Activated T-helper 1 cell treated with Interleukin-2 at 50 U/mL for 16 hours (primary cell): ENCODE results near the gene FBXO38.

Experiments used
- DNase-seq: peaks from one replicate; pipeline ENCODE4 v3.0.0-alpha.2; 2020; ENCODE audit warnings: low read depth

Gene FBXO38

DNA sequence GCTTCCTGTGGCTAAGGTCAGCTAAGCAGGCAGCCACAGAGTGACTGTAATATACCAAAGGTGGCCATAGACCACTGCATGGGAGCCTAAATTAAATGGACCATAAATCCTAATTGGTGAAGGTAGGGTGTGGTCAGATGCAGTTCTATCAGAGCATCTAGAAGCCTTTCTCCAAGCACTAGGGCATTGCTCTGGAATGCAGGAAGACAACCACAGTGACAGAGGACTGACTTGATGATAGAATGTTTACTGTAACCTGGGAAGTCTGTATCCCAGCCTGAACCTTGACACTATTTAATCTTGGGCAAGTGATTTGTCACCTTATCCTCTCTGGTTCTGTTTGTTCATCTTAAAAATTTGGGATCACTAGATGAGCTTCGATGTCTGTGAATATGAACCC lies 2.3 kb downstream of the FBXO38 start:
- DNase-seq: no peak

DNA sequence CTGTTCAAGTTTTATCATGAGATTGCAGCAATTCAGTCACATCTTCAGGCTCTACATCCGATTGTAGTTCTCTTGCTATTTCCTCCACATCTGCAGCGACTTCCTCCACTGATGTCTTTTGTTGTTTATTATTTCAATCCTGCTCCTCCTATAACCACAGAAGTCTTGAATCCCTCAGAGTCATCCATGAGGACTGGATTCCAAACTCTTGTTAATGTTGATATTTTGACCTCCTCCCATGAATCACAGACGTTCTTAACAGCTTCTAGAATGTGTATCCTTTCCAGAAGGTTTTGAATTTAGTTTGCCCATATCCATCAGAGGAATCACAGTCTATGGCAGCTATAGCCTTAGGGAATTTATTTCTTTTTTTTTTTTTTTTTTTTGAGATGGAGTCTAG lies 3.6 kb downstream of the FBXO38 start:
- no peak for DNase-seq

DNA sequence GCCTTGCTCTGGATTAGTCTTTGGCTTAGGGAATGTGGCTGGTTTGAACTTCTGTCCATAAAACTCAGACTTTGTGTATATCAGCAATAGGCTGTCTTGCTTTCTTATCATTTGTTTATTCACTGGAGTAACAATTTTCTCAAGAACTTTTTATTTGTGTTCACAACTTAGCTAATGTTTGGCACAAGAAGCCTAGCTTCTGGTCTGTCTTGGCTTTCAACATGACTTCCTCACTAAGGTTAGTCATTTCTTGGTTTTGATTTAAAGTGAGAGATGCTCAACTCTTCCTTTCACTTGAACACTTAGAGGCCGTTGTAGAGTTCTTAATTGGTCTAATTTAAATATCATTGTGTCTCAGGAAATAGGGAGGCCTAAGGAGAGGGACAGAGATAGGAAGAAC lies 4.9 kb downstream of the FBXO38 start:
- DNase-seq: no peak

DNA sequence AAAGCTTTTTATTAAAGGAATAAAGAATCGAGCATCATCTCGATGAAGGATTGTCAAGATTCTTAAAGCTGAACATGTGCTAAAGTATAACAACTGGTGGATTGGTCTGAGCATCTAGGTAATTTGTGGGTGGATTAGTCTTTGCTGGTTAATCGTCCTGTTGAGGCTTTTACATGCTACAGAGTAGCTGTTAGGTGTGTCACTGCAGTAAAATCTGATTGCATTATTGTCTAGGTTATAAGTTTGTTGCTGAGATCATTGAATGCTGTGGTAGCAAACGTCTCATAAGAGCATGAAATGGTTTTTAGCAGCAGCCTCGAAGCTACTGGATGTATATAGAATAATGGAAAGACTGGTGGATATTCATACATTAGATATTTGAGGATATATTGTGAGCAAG lies 7.2 kb downstream of the FBXO38 start:
- no peak for DNase-seq

- DNase-seq: no peak
These were observed 7.7 kb downstream of the FBXO38 start for GRCh38 chr5:148391422-148391821.

DNA sequence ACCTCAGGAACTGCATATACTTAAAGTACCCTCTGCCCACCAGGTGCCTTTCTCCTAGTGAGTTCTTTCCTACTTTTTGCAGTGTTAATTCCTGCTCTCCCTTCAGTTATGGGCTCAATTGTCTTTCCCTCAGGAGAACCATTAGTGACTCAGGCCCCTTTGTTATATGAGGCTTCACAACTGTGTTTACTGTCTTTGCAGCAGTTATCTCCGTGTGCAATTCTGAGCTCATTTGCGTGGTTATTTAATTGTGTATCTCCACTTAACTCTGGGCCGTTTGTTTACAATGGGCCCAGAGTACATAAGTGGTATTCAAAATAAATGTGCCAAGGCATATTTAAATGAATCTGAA lies 9.6 kb downstream of the FBXO38 start:
- DNase-seq: no peak

GRCh38 chr5:148394587-148395019 lies 10.8 kb downstream of the FBXO38 start:
- no peak for DNase-seq

- DNase-seq: no peak
These were observed 11.3 kb downstream of the FBXO38 start for GRCh38 chr5:148395031-148395430.

- no peak for DNase-seq
These were observed 14.3 kb downstream of the FBXO38 start for GRCh38 chr5:148397968-148398595.

- DNase-seq: no peak
These were observed 15.0 kb downstream of the FBXO38 start for GRCh38 chr5:148398698-148399121.

DNA sequence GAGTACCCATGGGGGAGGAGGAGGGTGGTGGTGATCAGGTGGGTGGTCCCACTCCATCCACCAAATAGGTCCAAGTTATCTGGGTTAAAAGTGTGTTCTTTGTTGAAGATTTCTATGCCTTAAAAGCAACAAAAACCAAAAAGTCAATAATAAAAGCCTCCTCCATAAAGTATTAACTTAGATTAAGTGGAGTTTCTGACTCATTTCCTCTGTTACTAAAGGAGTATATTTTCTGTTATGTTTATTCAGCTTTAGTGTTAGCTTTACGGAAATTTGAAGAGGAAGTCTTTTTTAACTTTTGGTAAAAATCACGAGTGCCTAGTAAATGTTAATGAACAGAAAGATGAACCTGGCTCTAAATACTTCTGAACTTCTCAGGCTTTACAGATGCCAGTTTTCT lies 17.8 kb downstream of the FBXO38 start:
- no peak for DNase-seq

DNA sequence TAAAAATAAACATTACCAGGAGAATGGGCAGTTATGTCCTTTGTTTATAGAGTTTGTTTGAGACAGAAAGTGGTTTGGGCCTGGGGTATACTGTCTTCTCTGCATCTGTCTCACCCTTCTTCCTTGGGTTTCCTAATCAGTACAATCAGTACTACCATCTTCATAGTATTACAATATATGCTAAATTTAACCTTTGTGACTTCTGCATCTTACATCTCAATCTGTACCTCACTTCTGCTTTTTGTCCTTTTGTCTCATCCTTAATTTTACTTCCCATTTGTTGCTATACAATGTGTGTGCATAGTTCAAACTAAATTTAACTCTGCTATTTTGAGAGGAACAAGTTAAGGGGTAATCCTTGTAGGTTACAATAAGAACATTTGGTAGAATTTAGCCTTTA lies 19.6 kb downstream of the FBXO38 start:
- DNase-seq: no peak

DNA sequence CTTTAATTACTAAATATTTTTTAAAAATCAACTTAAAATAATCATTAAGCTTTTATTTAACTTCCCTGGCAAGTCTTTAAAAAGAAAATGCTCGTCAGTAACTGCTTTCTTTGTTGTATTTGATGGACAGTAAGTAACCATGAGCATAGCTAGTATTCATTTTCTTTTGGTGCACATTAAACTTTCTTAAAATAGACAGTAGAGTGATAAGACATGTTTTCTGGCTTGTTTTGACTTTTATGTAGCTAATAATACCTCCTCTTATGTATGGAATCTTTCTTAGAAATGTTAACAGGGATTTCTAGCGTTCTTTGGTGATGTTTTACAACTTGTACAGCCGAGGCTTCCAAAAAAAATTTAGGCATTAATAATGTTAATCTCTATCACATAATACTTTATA lies 22.6 kb downstream of the FBXO38 start:
- DNase-seq: no peak

DNA sequence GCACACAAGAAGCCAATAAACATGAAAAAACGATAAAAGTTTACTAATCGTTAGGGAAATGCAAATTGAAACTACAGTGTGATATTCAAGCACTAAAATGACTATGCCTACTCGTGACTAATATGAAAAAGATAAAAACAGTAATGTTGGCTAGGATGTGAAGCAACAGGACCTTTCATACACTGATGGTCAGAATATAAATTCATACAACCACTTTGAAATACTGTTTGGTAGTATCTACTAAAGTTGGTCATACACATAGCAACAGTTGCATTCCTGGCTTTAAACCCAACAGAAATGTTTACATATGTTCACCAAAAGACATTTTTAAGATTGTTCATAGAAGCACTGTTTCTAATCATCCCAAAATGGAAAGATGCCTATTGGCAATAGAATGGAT lies 24.3 kb downstream of the FBXO38 start:
- no peak for DNase-seq

DNA sequence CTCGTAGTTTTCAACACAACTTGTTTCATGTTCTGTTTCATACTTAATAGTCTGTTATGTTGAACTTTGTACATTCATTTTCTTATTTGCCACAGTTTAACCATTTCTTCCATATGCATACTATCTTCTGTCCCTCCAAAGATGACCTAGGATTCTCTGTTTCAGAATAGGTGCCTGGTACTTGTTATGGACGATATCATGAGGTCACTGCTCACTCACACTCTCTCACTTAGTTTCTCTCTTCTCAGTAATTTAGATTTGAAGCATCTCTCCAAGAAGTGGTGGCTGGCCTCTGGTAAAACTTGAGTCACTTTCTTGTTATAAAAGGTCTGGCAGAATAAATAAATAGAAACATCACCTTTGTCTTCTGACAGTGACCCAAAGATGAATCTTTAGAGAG lies 28.4 kb downstream of the FBXO38 start:
- no peak for DNase-seq

GRCh38 chr5:148414833-148415232 lies 31.1 kb downstream of the FBXO38 start:
- DNase-seq: no peak

GRCh38 chr5:148416416-148416815 lies 32.7 kb downstream of the FBXO38 start:
- DNase-seq: no peak

- no peak for DNase-seq
These were observed 33.2 kb downstream of the FBXO38 start for GRCh38 chr5:148416921-148417320.

DNA sequence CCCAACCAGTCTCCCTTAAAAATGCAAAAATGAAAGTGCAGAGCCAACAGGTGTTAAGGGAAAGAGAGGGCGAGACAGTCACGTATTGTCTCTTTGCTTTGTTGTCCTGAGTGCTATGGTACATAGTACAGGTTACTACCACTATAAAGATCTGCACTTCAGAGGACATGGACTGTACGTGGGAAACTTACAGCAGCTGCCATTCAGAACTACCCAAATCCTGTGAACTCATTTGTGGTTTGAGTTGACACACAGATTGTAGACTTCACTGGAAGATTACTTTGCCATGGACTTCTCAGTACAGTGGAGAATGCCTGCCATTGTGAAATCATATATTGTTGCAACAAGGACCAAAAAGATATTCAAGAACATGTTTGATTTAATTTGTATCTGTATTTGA lies 34.8 kb downstream of the FBXO38 start:
- DNase-seq: no peak

GRCh38 chr5:148421661-148422060 lies 37.9 kb downstream of the FBXO38 start:
- DNase-seq: no peak

- no peak for DNase-seq
These were observed 42.0 kb downstream of the FBXO38 start for GRCh38 chr5:148425808-148426207.

GRCh38 chr5:148426514-148426913 lies 42.8 kb downstream of the FBXO38 start:
- no peak for DNase-seq

GRCh38 chr5:148427370-148428042 lies 43.7 kb downstream of the FBXO38 start:
- DNase-seq: no peak

- DNase-seq: no peak
These were observed 45.1 kb downstream of the FBXO38 start for GRCh38 chr5:148428848-148429247.
